Measurements from ENCODE around the gene AGTRAP. TPM values are rescaled to one million over a fixed set of nuclear protein-coding genes. Genes with fewer than 3 reads are reported as not detected.

The AGTRAP gene
- total and polyA plus RNA-seq, 9 of the 15 experiments (the other 6 are each of a cell fraction or from before 2014, with no cell fraction given) = 26.8 to 105 (median 57.5) TPM

DNA sequence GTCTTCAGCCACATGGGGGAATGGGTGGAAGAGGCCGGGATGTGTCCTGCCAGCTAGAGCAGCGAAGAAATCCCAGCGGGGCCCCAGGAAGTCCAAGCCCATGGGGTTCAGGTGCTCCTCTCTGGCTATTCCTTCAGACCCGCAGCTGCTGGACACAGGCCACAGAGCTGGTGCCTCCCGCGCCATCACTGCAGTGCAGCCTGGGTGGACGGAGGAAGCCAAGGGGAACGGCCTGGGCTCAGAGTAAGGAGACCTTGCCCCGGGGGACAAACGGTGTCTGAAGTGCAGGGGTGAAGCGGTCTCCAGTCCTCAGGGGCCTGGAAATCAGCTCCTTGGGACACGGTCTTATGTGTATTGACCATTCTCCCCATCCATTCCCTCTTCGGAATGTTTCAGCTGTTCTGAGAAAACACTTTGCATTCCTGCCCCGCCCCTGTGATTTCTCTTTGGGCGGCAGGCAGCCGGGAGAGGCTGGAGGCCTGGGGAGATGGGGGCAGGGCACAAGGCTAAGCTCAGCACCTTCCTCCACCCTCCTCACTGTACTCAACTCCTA lies 51.4 kb downstream of the AGTRAP start (continued):
- 0 out of 2 replicates have a peak, but pooled peaks have one; percentile 28 for TF ChIP-seq ZBTB1 (CRISPR knock-in tag; IDR thresholded peaks at IDR 0.05; ENCODE audit: borderline replicate concordance, low read depth)
- no peak for TF ChIP-seq CCNT2 (IDR thresholded peaks at IDR 0.05; ENCODE audit: borderline replicate concordance, extremely low read depth, insufficient read length, low read depth, low read length)
- peak; percentile 41; the same call in 1 of the 2 replicates for TF ChIP-seq ZNF263 (CRISPR knock-in tag; IDR thresholded peaks at IDR 0.05; ENCODE audit: borderline replicate concordance)
- TF ChIP-seq THRB (CRISPR knock-in tag; conservative IDR thresholded peaks at IDR 0.05) = 0 out of 2 replicates have a peak, but pooled peaks have one; percentile 10
- TF ChIP-seq, protein P1, sequence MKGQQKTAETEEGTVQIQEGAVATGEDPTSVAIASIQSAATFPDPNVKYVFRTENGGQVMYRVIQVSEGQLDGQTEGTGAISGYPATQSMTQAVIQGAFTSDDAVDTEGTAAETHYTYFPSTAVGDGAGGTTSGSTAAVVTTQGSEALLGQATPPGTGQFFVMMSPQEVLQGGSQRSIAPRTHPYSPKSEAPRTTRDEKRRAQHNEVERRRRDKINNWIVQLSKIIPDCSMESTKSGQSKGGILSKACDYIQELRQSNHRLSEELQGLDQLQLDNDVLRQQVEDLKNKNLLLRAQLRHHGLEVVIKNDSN (CRISPR knock-in tag; IDR thresholded peaks at IDR 0.05) = 0 out of 2 replicates have a peak, but pooled peaks have one; percentile 24
- no peak for TF ChIP-seq NR0B1 (IDR thresholded peaks at IDR 0.05; ENCODE audit: partially characterized antibody)
- TF ChIP-seq HMBOX1 (IDR thresholded peaks at IDR 0.05) = no peak
- TF ChIP-seq ZNF347 (CRISPR knock-in tag; IDR thresholded peaks at IDR 0.05; ENCODE audit: low read depth) = no peak
- no peak for TF ChIP-seq SMAD1 (IDR thresholded peaks at IDR 0.05; ENCODE audit: low read depth, low read length, partially characterized antibody)
- TF ChIP-seq, protein P2, sequence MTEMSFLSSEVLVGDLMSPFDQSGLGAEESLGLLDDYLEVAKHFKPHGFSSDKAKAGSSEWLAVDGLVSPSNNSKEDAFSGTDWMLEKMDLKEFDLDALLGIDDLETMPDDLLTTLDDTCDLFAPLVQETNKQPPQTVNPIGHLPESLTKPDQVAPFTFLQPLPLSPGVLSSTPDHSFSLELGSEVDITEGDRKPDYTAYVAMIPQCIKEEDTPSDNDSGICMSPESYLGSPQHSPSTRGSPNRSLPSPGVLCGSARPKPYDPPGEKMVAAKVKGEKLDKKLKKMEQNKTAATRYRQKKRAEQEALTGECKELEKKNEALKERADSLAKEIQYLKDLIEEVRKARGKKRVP (CRISPR knock-in tag; IDR thresholded peaks at IDR 0.05) = peak; percentile 34; the same call in 1 of the 2 replicates
- no peak for TF ChIP-seq FOXJ3 (CRISPR knock-in tag; IDR thresholded peaks at IDR 0.05)
- TF ChIP-seq SMAD3 (CRISPR knock-in tag; conservative IDR thresholded peaks at IDR 0.05) = peak; percentile 50; the same call in 1 of the 2 replicates
- TF ChIP-seq ELF4 (CRISPR knock-in tag; IDR thresholded peaks at IDR 0.05) = peak; percentile 59; the same call in 1 of the 2 replicates
- no peak for TF ChIP-seq ESRRA (IDR thresholded peaks at IDR 0.05; ENCODE audit: borderline replicate concordance, low read depth)
- no peak for TF ChIP-seq HLTF (IDR thresholded peaks at IDR 0.05)
- TF ChIP-seq POLR3A (IDR thresholded peaks at IDR 0.05; ENCODE audit: borderline replicate concordance, extremely low read depth, insufficient read depth, insufficient read length) = no peak
- no peak for TF ChIP-seq ZNF124 (CRISPR knock-in tag; IDR thresholded peaks at IDR 0.05)
- TF ChIP-seq ZBED1 (IDR thresholded peaks at IDR 0.05) = no peak
- 0 out of 2 replicates have a peak, but pooled peaks have one; percentile 9 for TF ChIP-seq ETV1 (tag; conservative IDR thresholded peaks at IDR 0.05; ENCODE audit: low read depth)
- TF ChIP-seq, protein P3, sequence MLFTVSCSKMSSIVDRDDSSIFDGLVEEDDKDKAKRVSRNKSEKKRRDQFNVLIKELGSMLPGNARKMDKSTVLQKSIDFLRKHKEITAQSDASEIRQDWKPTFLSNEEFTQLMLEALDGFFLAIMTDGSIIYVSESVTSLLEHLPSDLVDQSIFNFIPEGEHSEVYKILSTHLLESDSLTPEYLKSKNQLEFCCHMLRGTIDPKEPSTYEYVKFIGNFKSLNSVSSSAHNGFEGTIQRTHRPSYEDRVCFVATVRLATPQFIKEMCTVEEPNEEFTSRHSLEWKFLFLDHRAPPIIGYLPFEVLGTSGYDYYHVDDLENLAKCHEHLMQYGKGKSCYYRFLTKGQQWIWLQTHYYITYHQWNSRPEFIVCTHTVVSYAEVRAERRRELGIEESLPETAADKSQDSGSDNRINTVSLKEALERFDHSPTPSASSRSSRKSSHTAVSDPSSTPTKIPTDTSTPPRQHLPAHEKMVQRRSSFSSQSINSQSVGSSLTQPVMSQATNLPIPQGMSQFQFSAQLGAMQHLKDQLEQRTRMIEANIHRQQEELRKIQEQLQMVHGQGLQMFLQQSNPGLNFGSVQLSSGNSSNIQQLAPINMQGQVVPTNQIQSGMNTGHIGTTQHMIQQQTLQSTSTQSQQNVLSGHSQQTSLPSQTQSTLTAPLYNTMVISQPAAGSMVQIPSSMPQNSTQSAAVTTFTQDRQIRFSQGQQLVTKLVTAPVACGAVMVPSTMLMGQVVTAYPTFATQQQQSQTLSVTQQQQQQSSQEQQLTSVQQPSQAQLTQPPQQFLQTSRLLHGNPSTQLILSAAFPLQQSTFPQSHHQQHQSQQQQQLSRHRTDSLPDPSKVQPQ (CRISPR knock-in tag; IDR thresholded peaks at IDR 0.05; ENCODE audit: borderline replicate concordance) = no peak
